Rectal smooth muscle tissue (tissue), 1 donor: ENCODE data around the gene GSC2.

Experiments
- H3K27ac ChIP-seq: one replicate; pipeline ENCODE4 v1.7.0; 2013; ENCODE audit warnings: low read depth, low read length, inconsistent platforms
- H3K27me3 ChIP-seq: one replicate; pipeline ENCODE4 v1.7.0; 2013; ENCODE audit warnings: low read length; ENCODE audit not compliant: control insufficient read depth, insufficient read depth
- H3K36me3 ChIP-seq: one replicate; pipeline ENCODE4 v1.7.0; 2013; ENCODE audit warnings: low read length; ENCODE audit not compliant: control insufficient read depth, insufficient read depth
- H3K4me1 ChIP-seq: one replicate; pipeline ENCODE4 v1.7.0; 2013; ENCODE audit warnings: low read length; ENCODE audit not compliant: control insufficient read depth, insufficient read depth
- H3K4me3 ChIP-seq: one replicate; pipeline ENCODE4 v1.7.0; 2013; ENCODE audit warnings: low read length
- H3K9ac ChIP-seq: one replicate; pipeline ENCODE4 v1.7.0; 2013; ENCODE audit warnings: low read length

GSC2 gene

GRCh38 chr22:19132693-19133400 is 17.2 kb downstream of the GSC2 start:
- H3K27me3 ChIP-seq, result no peaks in the 10 kb centered on the region
- H3K36me3 ChIP-seq, result peaks cover 26% of the 10 kb centered on the region

GRCh38 chr22:19132153-19132552 is 17.9 kb downstream of the GSC2 start:
- Histone ChIP-seq H3K4me1 (no peaks in the 10 kb centered on the region), H3K9ac (no peak overlapping the region), H3K36me3 (peaks cover 19% of the 10 kb centered on the region), H3K27ac (no peak overlapping the region), H3K4me3 (no peak overlapping the region), H3K27me3 (no peaks in the 10 kb centered on the region)

More at GRCh38 chr22:19132693-19133400, 17.2 kb downstream of the GSC2 start:
- Histone ChIP-seq H3K4me1 (no peaks in the 10 kb centered on the region), H3K27ac (no peak overlapping the region), H3K9ac (no peak overlapping the region), H3K4me3 (no peak overlapping the region)

- H3K36me3 ChIP-seq, result peaks cover 16% of the 10 kb centered on the region
- H3K27me3 ChIP-seq, result no peaks in the 10 kb centered on the region
- no peak overlapping the region for H3K27ac ChIP-seq
- no peak overlapping the region for H3K4me3 ChIP-seq
- no peak overlapping the region for H3K9ac ChIP-seq
- no peaks in the 10 kb centered on the region for H3K4me1 ChIP-seq
Measured at GRCh38 chr22:19131685-19132015, 18.4 kb downstream of the GSC2 start.

- H3K4me3 ChIP-seq, result no peak within 1 kb of the TSS
- H3K9ac ChIP-seq, result no peak within 1 kb of the TSS
- no peak within 1 kb of the TSS for H3K27ac ChIP-seq
- peaks cover 16% of the 10 kb centered on the region for H3K36me3 ChIP-seq
- no peaks in the 10 kb centered on the region for H3K27me3 ChIP-seq
- H3K4me1 ChIP-seq, result no peaks in the 10 kb centered on the region
Measured at GRCh38 chr22:19130959-19131684, 19.0 kb downstream of the GSC2 start, which contains the start of gene TSSK2. Gene TSSK2, plus strand, starts transcription at chr22:19131308. Its CDS starts 92 bp downstream, at chr22:19131400.

- H3K36me3 ChIP-seq, result peaks cover 10% of the 10 kb centered on the region
- no peak overlapping the region for H3K9ac ChIP-seq
- no peak overlapping the region for H3K4me3 ChIP-seq
- H3K27ac ChIP-seq, result no peak overlapping the region
- no peaks in the 10 kb centered on the region for H3K4me1 ChIP-seq
- H3K27me3 ChIP-seq, result no peaks in the 10 kb centered on the region
Measured at GRCh38 chr22:19129871-19130270, 20.2 kb downstream of the GSC2 start.

GRCh38 chr22:19128946-19129727 is 21.0 kb downstream of the GSC2 start:
- H3K4me1 ChIP-seq, result no peaks in the 10 kb centered on the region
- H3K9ac ChIP-seq, result no peak overlapping the region
- H3K27me3 ChIP-seq, result no peaks in the 10 kb centered on the region
- H3K4me3 ChIP-seq, result no peak overlapping the region
- H3K36me3 ChIP-seq, result peaks cover 4% of the 10 kb centered on the region
- H3K27ac ChIP-seq, result no peak overlapping the region

- Histone ChIP-seq H3K27me3 (no peaks in the 10 kb centered on the region), H3K27ac (no peak overlapping the region), H3K4me3 (no peak overlapping the region), H3K4me1 (no peaks in the 10 kb centered on the region), H3K36me3 (no peaks in the 10 kb centered on the region), H3K9ac (no peak overlapping the region)
Measured at GRCh38 chr22:19128009-19128401, 22.1 kb downstream of the GSC2 start.

- Histone ChIP-seq H3K36me3 (no peaks in the 10 kb centered on the region), H3K9ac (no peak overlapping the region), H3K27me3 (no peaks in the 10 kb centered on the region), H3K4me1 (no peaks in the 10 kb centered on the region), H3K27ac (no peak overlapping the region), H3K4me3 (no peak overlapping the region)
Measured at GRCh38 chr22:19127329-19128008, 22.6 kb downstream of the GSC2 start.

GRCh38 chr22:19126309-19127273 is 23.5 kb downstream of the GSC2 start:
- no peaks in the 10 kb centered on the region for H3K36me3 ChIP-seq
- no peaks in the 10 kb centered on the region for H3K4me1 ChIP-seq
- H3K27ac ChIP-seq, result no peak overlapping the region
- H3K9ac ChIP-seq, result no peak overlapping the region
- H3K27me3 ChIP-seq, result no peaks in the 10 kb centered on the region
- H3K4me3 ChIP-seq, result no peak overlapping the region

GRCh38 chr22:19125474-19126308 is 24.4 kb downstream of the GSC2 start:
- no peak overlapping the region for H3K9ac ChIP-seq
- H3K4me1 ChIP-seq, result peaks cover 4% of the 10 kb centered on the region
- H3K27ac ChIP-seq, result no peak overlapping the region
- no peaks in the 10 kb centered on the region for H3K36me3 ChIP-seq
- no peak overlapping the region for H3K4me3 ChIP-seq
- no peaks in the 10 kb centered on the region for H3K27me3 ChIP-seq

- Histone ChIP-seq H3K36me3 (no peaks in the 10 kb centered on the region), H3K27ac (no peak overlapping the region), H3K4me1 (peaks cover 5% of the 10 kb centered on the region), H3K4me3 (no peak overlapping the region), H3K9ac (no peak overlapping the region), H3K27me3 (no peaks in the 10 kb centered on the region)
Measured at GRCh38 chr22:19125011-19125410, 25.1 kb downstream of the GSC2 start.
